IMR-90 (cell line): ENCODE results near the gene PXT1. TPM values are rescaled to one million over a fixed set of nuclear protein-coding genes. Genes with fewer than 3 reads are reported as not detected.

ENCODE experiments used
- ATAC-seq: fragments of 200-7000 bp; cut with Tn5 transposase; 2 replicates; pipeline ENCODE4 v1.9.1; 2020; ENCODE audit warnings: low read depth, mild to moderate bottlenecking, moderate library complexity
- BruUV-seq: library from RNA; stranded (reverse); fragments of 400-500 nt; replicated peaks from 2 replicates; lab custom pipeline; 2021; lab: Mats Ljungman, UMichigan
- CTCF ChIA-PET: fragments of 300-600 bp; formaldehyde crosslinking; extraction: SDS; loops from one replicate; lab custom pipeline; 2021; ENCODE audit warnings: antibody characterized with exemption; lab: Yijun Ruan, JAX
- POLR2A ChIA-PET: fragments of 300-600 bp; sonication (Branson Sonifier 250); formaldehyde crosslinking; loops from one replicate; lab custom pipeline; 2022; ENCODE audit warnings: antibody characterized with exemption; ENCODE audit not compliant: unreplicated experiment; lab: Charles Lee
- DNase-seq: peaks from one replicate; pipeline ENCODE4 v3.0.0; 2013
- H2AFZ ChIP-seq: replicated peaks from 2 replicates; pipeline ENCODE3; 2013; ENCODE audit warnings: low read length, mild to moderate bottlenecking; ENCODE audit not compliant: poor library complexity
- H2AK5ac ChIP-seq: 2 replicates; pipeline ENCODE4 v1.6.1; 2013; ENCODE audit warnings: low read depth, low read length, inconsistent platforms
- H2AK9ac ChIP-seq: replicated peaks from 2 replicates; pipeline ENCODE3; 2013; ENCODE audit warnings: mild to moderate bottlenecking, low read depth, low read length, moderate library complexity; ENCODE audit not compliant: poor library complexity
- H2BK120ac ChIP-seq: 2 replicates; pipeline ENCODE4 v1.6.1; 2013; ENCODE audit warnings: low read depth, low read length, inconsistent platforms
- H2BK15ac ChIP-seq: 3 replicates; pipeline ENCODE4 v1.6.1; 2013; ENCODE audit warnings: low read depth, low read length, inconsistent platforms
- H2BK20ac ChIP-seq: 2 replicates; pipeline ENCODE4 v1.6.1; 2013; ENCODE audit warnings: low read depth, mild to moderate bottlenecking, inconsistent platforms, low read length, moderate library complexity
- H2BK5ac ChIP-seq: 2 replicates; pipeline ENCODE4 v1.6.1; 2013; ENCODE audit warnings: mild to moderate bottlenecking, low read depth, low read length, inconsistent platforms; ENCODE audit not compliant: poor library complexity, severe bottlenecking
- H3K14ac ChIP-seq: replicated peaks from 2 replicates; pipeline ENCODE4 v1.6.1; 2013; ENCODE audit warnings: low read depth, low read length, inconsistent platforms
- H3K18ac ChIP-seq: 2 replicates; pipeline ENCODE4 v1.6.1; 2013; ENCODE audit warnings: low read depth, low read length, control low read depth
- H3K23ac ChIP-seq: 2 replicates; pipeline ENCODE4 v1.6.1; 2013; ENCODE audit warnings: low read depth, low read length, inconsistent platforms
- H3K27ac ChIP-seq: 2 replicates; pipeline ENCODE4 v1.5.1; 2013; ENCODE audit warnings: mild to moderate bottlenecking, control low read depth, low read length; ENCODE audit not compliant: insufficient read depth
- H3K27me3 ChIP-seq: 2 replicates; pipeline ENCODE4 v1.6.1; 2013; ENCODE audit warnings: low read length; ENCODE audit not compliant: control insufficient read depth, insufficient read depth
- H3K36me3 ChIP-seq: 2 replicates; pipeline ENCODE4 v1.6.1; 2013; ENCODE audit warnings: low read length, mixed read lengths; ENCODE audit not compliant: control insufficient read depth, insufficient read depth
- H3K4ac ChIP-seq: 2 replicates; pipeline ENCODE4 v1.6.1; 2013; ENCODE audit warnings: low read depth, low read length, inconsistent platforms
- H3K4me1 ChIP-seq: 2 replicates; pipeline ENCODE4 v1.6.1; 2013; ENCODE audit warnings: low read length, mixed read lengths; ENCODE audit not compliant: control insufficient read depth, insufficient read depth
- H3K4me2 ChIP-seq: 2 replicates; pipeline ENCODE4 v1.6.1; 2013; ENCODE audit warnings: low read depth, mild to moderate bottlenecking, control low read depth, low read length, moderate library complexity
- H3K4me3 ChIP-seq: 2 replicates; pipeline ENCODE4 v1.5.1; 2013; ENCODE audit warnings: low read depth, mild to moderate bottlenecking, control low read depth, low read length, moderate library complexity; ENCODE audit not compliant: insufficient read depth
- H3K56ac ChIP-seq: 2 replicates; pipeline ENCODE4 v1.6.1; 2013; ENCODE audit warnings: low read length, inconsistent platforms; ENCODE audit not compliant: insufficient read depth; ENCODE audit errors: extremely low read depth
- H3K79me1 ChIP-seq, 2 experiments: 2 replicates each; pipeline ENCODE4 v1.6.1; 2013; ENCODE audit warnings: low read length in 2 of 2, inconsistent platforms in 1 of 2, low read depth in 1 of 2
- H3K9ac ChIP-seq: 2 replicates; pipeline ENCODE4 v1.6.1; 2013; ENCODE audit warnings: low read depth, low read length, control low read depth
- H3K9me1 ChIP-seq: 2 replicates; pipeline ENCODE4 v1.6.1; 2013; ENCODE audit warnings: low read length, inconsistent platforms; ENCODE audit not compliant: insufficient read depth
- H3K9me3 ChIP-seq: 2 replicates; pipeline ENCODE4 v1.6.1; 2013; ENCODE audit warnings: low read length; ENCODE audit not compliant: control insufficient read depth, insufficient read depth
- H4K20me1 ChIP-seq: 2 replicates; pipeline ENCODE4 v1.6.1; 2013; ENCODE audit warnings: low read length, inconsistent platforms; ENCODE audit not compliant: insufficient read depth
- H4K5ac ChIP-seq: 2 replicates; pipeline ENCODE4 v1.6.1; 2013; ENCODE audit warnings: mild to moderate bottlenecking, low read depth, low read length, control low read depth
- H4K8ac ChIP-seq, 2 experiments: 2 replicates each; pipeline ENCODE4 v1.6.1; 2013; ENCODE audit warnings: low read depth in 2 of 2, low read length in 2 of 2, control low read depth in 1 of 2, inconsistent platforms in 1 of 2
- H4K91ac ChIP-seq: 2 replicates; pipeline ENCODE4 v1.6.1; 2013; ENCODE audit warnings: low read depth, low read length, inconsistent platforms; ENCODE audit not compliant: insufficient read depth
- BHLHE40 ChIP-seq: fragments of 150-350 bp; IDR thresholded peaks from 2 replicates; pipeline ENCODE4 v1.6.1; 2016; ENCODE audit warnings: mild to moderate bottlenecking, low read depth, low read length
- CEBPB ChIP-seq: IDR thresholded peaks from 2 replicates; pipeline ENCODE4 v1.6.1; 2012; ENCODE audit warnings: low read depth, low read length, improper control_type of control experiment
- ELK1 ChIP-seq: fragments of 150-350 bp; IDR thresholded peaks from 2 replicates; pipeline ENCODE4 v1.6.1; 2016; ENCODE audit warnings: low read depth, mild to moderate bottlenecking, low read length, moderate library complexity, borderline replicate concordance
- FOS ChIP-seq: fragments of 150-350 bp; IDR thresholded peaks from 2 replicates; pipeline ENCODE4 v1.6.1; 2016; ENCODE audit warnings: low read depth, low read length
- MAFK ChIP-seq: IDR thresholded peaks from 2 replicates; pipeline ENCODE4 v1.6.1; 2012; ENCODE audit warnings: low read depth, low read length, improper control_type of control experiment
- MXI1 ChIP-seq: IDR thresholded peaks from 2 replicates; pipeline ENCODE4 v1.6.1; 2012; ENCODE audit warnings: low read depth, mild to moderate bottlenecking, low read length, moderate library complexity, borderline replicate concordance
- NFE2L2 ChIP-seq: fragments of 150-350 bp; IDR thresholded peaks from 2 replicates; pipeline ENCODE4 v1.6.1; 2016; ENCODE audit warnings: low read depth, mild to moderate bottlenecking, low read length
- POLR2A ChIP-seq: IDR thresholded peaks from 2 replicates; pipeline ENCODE4 v1.6.1; 2012; ENCODE audit warnings: mild to moderate bottlenecking, low read depth, low read length
- RAD21 ChIP-seq: IDR thresholded peaks from 2 replicates; pipeline ENCODE4 v1.6.1; 2012; ENCODE audit warnings: low read length, improper control_type of control experiment
- RCOR1 ChIP-seq: IDR thresholded peaks from 2 replicates; pipeline ENCODE4 v1.6.1; 2012; ENCODE audit warnings: mild to moderate bottlenecking, low read length, improper control_type of control experiment; ENCODE audit not compliant: insufficient replicate concordance
- RFX5 ChIP-seq: IDR thresholded peaks from 2 replicates; pipeline ENCODE4 v1.8.0; 2012; ENCODE audit warnings: low read depth, mild to moderate bottlenecking, low read length, moderate library complexity
- SMC3 ChIP-seq: fragments of 150-350 bp; IDR thresholded peaks from 2 replicates; pipeline ENCODE4 v1.6.1; 2016; ENCODE audit warnings: low read depth, mild to moderate bottlenecking, antibody characterized with exemption, low read length, moderate library complexity
- USF2 ChIP-seq: fragments of 150-350 bp; IDR thresholded peaks from 2 replicates; pipeline ENCODE4 v1.6.1; 2017; ENCODE audit warnings: mild to moderate bottlenecking, antibody characterized with exemption, low read length, low read depth
- WGBS, 2 experiments: methylation state at CpG; one replicate each; pipeline versions ENCODE4 v1.1.5 to v1.1.7; 2013; ENCODE audit warnings: missing lambda C conversion rate in 2 of 2; ENCODE audit not compliant: insufficient read length in 1 of 2; ENCODE audit errors: extremely low coverage in 2 of 2; 5-methylcytosine and 5-hydroxymethylcytosine counted together
- dilution Hi-C: fragments of 300-500 bp; cut with HindIII; formaldehyde crosslinking; loops from one replicate; pipeline ENCODE4 v1.14.3; 2018; ENCODE audit warnings: low sequenced_read_pairs; ENCODE audit not compliant: unreplicated experiment
- in situ Hi-C: fragments of 300-500 bp; cut with MboI; formaldehyde crosslinking; loops from 3 replicates; pipeline ENCODE4 v1.14.3; 2019; ENCODE audit warnings: low sequenced_read_pairs, inconsistent platforms, mixed read lengths
- intact Hi-C: fragments of 100-400 bp; cut with micrococcal nuclease; formaldehyde crosslinking; loops from 2 replicates; pipeline ENCODE4 v1.10.0; 2022
- polyA plus RNA-seq, 3 experiments: library from polyadenylated mRNA; depleted of rRNA; stranded (reverse); fragments of >200 nt; gene quantifications; 2 replicates each; pipeline ENCODE4 v1.2.3, GENCODE V29; 2012; ENCODE audit warnings: low replicate concordance in 1 of 3
- total RNA-seq: library from RNA; depleted of rRNA; stranded (reverse); fragments of >200 nt; gene quantifications from 2 replicates; pipeline ENCODE4 v1.2.3, GENCODE V29; 2012

The PXT1 gene
- total and polyA plus RNA-seq, 2 of the 4 experiments (the other 2 are of a cell fraction): not detected

GRCh38 chr6:36361071-36361470, 81.6 kb downstream of the PXT1 start:
- in situ Hi-C loops (no loop called here), intact Hi-C loops (loop anchor here (2.0 kb wide), 2 partner anchors 164 to 238 kb away; partner anchors contain the start of gene BRPF3), dilution Hi-C loops (no loop called here)
- no peak overlapping the region for H2BK5ac ChIP-seq
- CTCF ChIA-PET: no interaction called here
- peaks cover 7% of the 10 kb centered on the region for H3K4me1 ChIP-seq
- no peaks in the 10 kb centered on the region for H3K9me3 ChIP-seq
- no peak overlapping the region for H3K56ac ChIP-seq
- H3K27ac ChIP-seq: no peak overlapping the region
- no peak overlapping the region for H3K23ac ChIP-seq
- no peak overlapping the region for H4K8ac ChIP-seq
- POLR2A ChIA-PET: no interaction called here
- no peak overlapping the region for H3K18ac ChIP-seq
- H2BK15ac ChIP-seq: no peak overlapping the region
- H3K4me3 ChIP-seq: no peak overlapping the region
- H4K91ac ChIP-seq: no peak overlapping the region
- H3K9ac ChIP-seq: no peak overlapping the region
- H3K27me3 ChIP-seq: peaks cover 8% of the 10 kb centered on the region
- H3K4me2 ChIP-seq: no peak overlapping the region
- H2AK5ac ChIP-seq: no peak overlapping the region
- DNase-seq: no peak
- no peak overlapping the region for H2BK120ac ChIP-seq
- no peak overlapping the region for H2AK9ac ChIP-seq
- H4K5ac ChIP-seq: no peak overlapping the region
- 87% methylated on average over 3 of the region's 11 CpGs; no CpG with 5 or more reads in 1 of the 2 experiments for WGBS, 2 experiments
- ATAC-seq: no peak
- H3K36me3 ChIP-seq: no peaks in the 10 kb centered on the region
- no peak overlapping the region for H2AFZ ChIP-seq
- no TSS peak for BruUV-seq
- TF ChIP-seq RCOR1 (no peak), CEBPB (no peak), POLR2A (no peak), FOS (no peak), NFE2L2 (no peak), RFX5 (no peak), MXI1 (no peak), MAFK (no peak), USF2 (no peak), SMC3 (no peak), BHLHE40 (no peak), ELK1 (no peak), RAD21 (no peak)
- H2BK20ac ChIP-seq: no peak overlapping the region
- no peak overlapping the region for H3K4ac ChIP-seq
- H3K9me1 ChIP-seq: no peaks in the 10 kb centered on the region
- no peaks in the 10 kb centered on the region for H4K20me1 ChIP-seq
- no peaks in the 10 kb centered on the region for H3K79me1 ChIP-seq
- no peak overlapping the region for H3K14ac ChIP-seq
